ENCODE measurements around the gene RELCH.
"Not testable (repeated sequence)": the region's sequence is repeated elsewhere in the genome, so short reads cannot be mapped to it uniquely, and the experiment has no call there.

The RELCH gene

GRCh38 chr18:62152844-62153243 is 34.2 kb upstream of the RELCH start:
- no peaks in the 10 kb centered on the region for H3K27me3 ChIP-seq (replicated peaks; ENCODE audit: control insufficient read depth, insufficient read depth, low read length)
- no peak overlapping the region for H3K4me3 ChIP-seq (replicated peaks; ENCODE audit: low read depth, low read length)
- DNase-seq (ENCODE audit: extremely low read depth, insufficient read length) = no peak
- H3K36me3 ChIP-seq (ENCODE audit: control insufficient read depth, insufficient read depth, low read length) = no peaks in the 10 kb centered on the region; the same call in 1 of the 2 replicates
- no peak for TF ChIP-seq CTCF (IDR thresholded peaks at IDR 0.05; ENCODE audit: insufficient read depth, low read length, poor library complexity, severe bottlenecking)

GRCh38 chr18:62157843-62158242 is 29.2 kb upstream of the RELCH start:
- Histone ChIP-seq H3K36me3 (ENCODE audit: control insufficient read depth, insufficient read depth, low read length) (no peaks in the 10 kb centered on the region; the same call in 1 of the 2 replicates), H3K4me3 (replicated peaks; ENCODE audit: low read depth, low read length) (no peak overlapping the region), H3K27me3 (replicated peaks; ENCODE audit: control insufficient read depth, insufficient read depth, low read length) (no peaks in the 10 kb centered on the region)
- TF ChIP-seq CTCF (IDR thresholded peaks at IDR 0.05; ENCODE audit: insufficient read depth, low read length, poor library complexity, severe bottlenecking) = no peak
- no peak for DNase-seq (ENCODE audit: extremely low read depth, insufficient read length)

- H3K4me3 ChIP-seq (replicated peaks; ENCODE audit: low read depth, low read length) = no peak overlapping the region
- no peaks in the 10 kb centered on the region for H3K27me3 ChIP-seq (replicated peaks; ENCODE audit: control insufficient read depth, insufficient read depth, low read length)
- H3K36me3 ChIP-seq (ENCODE audit: control insufficient read depth, insufficient read depth, low read length) = no peaks in the 10 kb centered on the region
- DNase-seq (ENCODE audit: extremely low read depth, insufficient read length) = no peak
- no peak for TF ChIP-seq CTCF (IDR thresholded peaks at IDR 0.05; ENCODE audit: insufficient read depth, low read length, poor library complexity, severe bottlenecking)
Measured at GRCh38 chr18:62164310-62164709, 22.7 kb upstream of the RELCH start.

GRCh38 chr18:62164855-62165487 is 22.1 kb upstream of the RELCH start:
- TF ChIP-seq CTCF (IDR thresholded peaks at IDR 0.05; ENCODE audit: insufficient read depth, low read length, poor library complexity, severe bottlenecking) = no peak
- no peaks in the 10 kb centered on the region for H3K36me3 ChIP-seq (ENCODE audit: control insufficient read depth, insufficient read depth, low read length)
- DNase-seq (ENCODE audit: extremely low read depth, insufficient read length) = no peak

DNA sequence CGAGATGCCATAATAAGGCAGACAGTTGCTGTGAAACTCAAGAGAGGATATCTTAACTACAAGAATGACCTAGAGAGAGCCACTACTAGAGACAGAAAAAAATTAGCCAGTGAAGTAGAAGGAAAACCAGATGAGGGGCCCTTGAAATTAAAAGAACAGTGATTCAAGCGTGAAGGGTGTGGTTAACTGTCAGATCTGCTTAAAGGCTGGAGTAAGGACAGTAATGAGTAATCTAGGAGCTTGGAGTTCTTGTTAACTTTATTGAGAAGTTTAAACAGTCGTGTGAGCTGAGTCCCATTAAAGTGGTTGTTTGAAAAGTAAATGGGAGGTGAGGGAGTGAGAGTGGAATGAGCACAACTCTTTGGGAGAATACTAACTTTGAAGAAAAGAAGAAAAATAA is 21.5 kb upstream of the RELCH start:
- no peaks in the 10 kb centered on the region for H3K36me3 ChIP-seq (ENCODE audit: control insufficient read depth, insufficient read depth, low read length)
- H3K4me3 ChIP-seq (replicated peaks; ENCODE audit: low read depth, low read length) = no peak overlapping the region
- no peak for TF ChIP-seq CTCF (IDR thresholded peaks at IDR 0.05; ENCODE audit: insufficient read depth, low read length, poor library complexity, severe bottlenecking)
- no peaks in the 10 kb centered on the region for H3K27me3 ChIP-seq (replicated peaks; ENCODE audit: control insufficient read depth, insufficient read depth, low read length)
- peak; percentile 10 for DNase-seq (ENCODE audit: extremely low read depth, insufficient read length)

More at GRCh38 chr18:62164855-62165487, 22.1 kb upstream of the RELCH start:
- no peak overlapping the region for H3K4me3 ChIP-seq (replicated peaks; ENCODE audit: low read depth, low read length)
- H3K27me3 ChIP-seq (replicated peaks; ENCODE audit: control insufficient read depth, insufficient read depth, low read length) = no peaks in the 10 kb centered on the region

DNA sequence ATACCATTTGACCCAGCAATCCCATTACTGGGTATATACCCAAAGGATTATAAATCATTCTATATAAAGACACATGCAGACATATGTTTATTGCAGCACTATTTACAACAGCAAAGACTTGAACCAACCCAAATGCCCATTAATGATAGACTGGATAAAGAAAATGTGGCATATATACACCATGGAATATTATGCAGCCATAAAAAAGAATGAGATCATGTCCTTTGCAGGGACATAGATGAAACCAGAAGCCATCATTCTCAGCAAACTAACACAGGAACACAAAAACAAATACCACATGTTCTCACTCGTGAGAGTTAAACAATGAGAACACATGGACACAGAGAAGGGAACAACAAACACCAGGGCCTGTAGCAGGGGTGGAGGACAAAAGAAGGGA is 20.5 kb upstream of the RELCH start:
- not testable (repeated sequence) for DNase-seq (ENCODE audit: extremely low read depth, insufficient read length); H3K36me3 ChIP-seq (ENCODE audit: control insufficient read depth, insufficient read depth, low read length); H3K27me3 ChIP-seq (replicated peaks; ENCODE audit: control insufficient read depth, insufficient read depth, low read length); H3K4me3 ChIP-seq (replicated peaks; ENCODE audit: low read depth, low read length)
